Caco-2 (cell line): ENCODE data around the gene LYZL1. TPM values are rescaled to one million over a fixed set of nuclear protein-coding genes. Genes with fewer than 3 reads are reported as not detected.
A peak's percentile ranks its signal among the peaks of the same experiment; 100 is the strongest.

ENCODE experiments used
- BruUV-seq: library from RNA; stranded (reverse); fragments of 400-500 nt; replicated peaks from 2 replicates; lab custom pipeline; 2021; lab: Mats Ljungman, UMichigan
- CTCF ChIA-PET: fragments of 300-600 bp; sonication (Branson Sonifier 250); formaldehyde crosslinking; loops from one replicate; lab custom pipeline; 2022; ENCODE audit warnings: antibody characterized with exemption; lab: Charles Lee
- POLR2A ChIA-PET: fragments of 300-600 bp; sonication (Branson Sonifier 250); formaldehyde crosslinking; loops from one replicate; lab custom pipeline; 2022; ENCODE audit warnings: antibody characterized with exemption; lab: Charles Lee
- DNase-seq, 2 experiments: peaks; one replicate each; pipeline versions ENCODE4 v3.0.0 to v3.0.0-alpha.2; 2020 to 2022
- H3K27me3 ChIP-seq: replicated peaks from 2 replicates; pipeline ENCODE4 v1.6.0; 2011; ENCODE audit warnings: low read length; ENCODE audit not compliant: control insufficient read depth, insufficient read depth
- H3K36me3 ChIP-seq: 2 replicates; pipeline ENCODE4 v1.5.1; 2011; ENCODE audit warnings: low read length; ENCODE audit not compliant: control insufficient read depth, insufficient read depth
- H3K4me1 ChIP-seq: fragments of 250-450 bp; sonication (Bioruptor Pico); 2 replicates; pipeline ENCODE4 v1.5.1; 2020; ENCODE audit warnings: mild to moderate bottlenecking
- H3K4me3 ChIP-seq: 2 replicates; pipeline ENCODE4 v1.5.1; 2011; ENCODE audit warnings: low read depth, mild to moderate bottlenecking, control low read depth, low read length
- H3K9me3 ChIP-seq: fragments of 250-450 bp; sonication (Bioruptor Pico); 2 replicates; pipeline ENCODE4 v1.5.1; 2020; ENCODE audit warnings: mild to moderate bottlenecking, moderate library complexity
- H3K27ac Mint-ChIP-seq: one replicate; pipeline ENCODE4 v1.8.0; 2022; ENCODE audit warnings: mixed read lengths; ENCODE audit not compliant: unreplicated experiment
- H3K27me3 Mint-ChIP-seq: one replicate; pipeline ENCODE4 v1.8.0; 2022; ENCODE audit warnings: mixed read lengths; ENCODE audit not compliant: insufficient read depth, unreplicated experiment
- H3K36me3 Mint-ChIP-seq: one replicate; pipeline ENCODE4 v1.8.0; 2022; ENCODE audit warnings: mild to moderate bottlenecking, mixed read lengths; ENCODE audit not compliant: insufficient read depth, unreplicated experiment
- H3K4me1 Mint-ChIP-seq: one replicate; pipeline ENCODE4 v1.8.0; 2022; ENCODE audit warnings: low read depth, mixed read lengths; ENCODE audit not compliant: unreplicated experiment
- H3K4me3 Mint-ChIP-seq: one replicate; pipeline ENCODE4 v1.8.0; 2022; ENCODE audit warnings: mild to moderate bottlenecking, moderate library complexity, mixed read lengths; ENCODE audit not compliant: unreplicated experiment
- H3K9me3 Mint-ChIP-seq: one replicate; pipeline ENCODE4 v1.8.0; 2022; ENCODE audit warnings: mixed read lengths; ENCODE audit not compliant: unreplicated experiment
- CTCF ChIP-seq, 2 experiments: fragments of 200-600 bp in 1 of 2; IDR thresholded peaks; 1 replicate in 1 of 2; 2 replicates in 1 of 2; pipeline versions ENCODE4 v1.5.1 to v1.8.0; 2011 to 2022; ENCODE audit warnings: antibody characterized with exemption in 1 of 2, control low read depth in 1 of 2, inconsistent platforms in 1 of 2, low read depth in 1 of 2, low read length in 1 of 2, mild to moderate bottlenecking in 1 of 2, moderate library complexity in 1 of 2; ENCODE audit not compliant: insufficient read depth in 1 of 2, severe bottlenecking in 1 of 2, unreplicated experiment in 1 of 2
- intact Hi-C: fragments of 100-400 bp; cut with micrococcal nuclease; formaldehyde crosslinking; loops from one replicate; pipeline ENCODE4 v1.10.0; 2022; ENCODE audit not compliant: unreplicated experiment
- total RNA-seq: library from RNA; stranded (reverse); gene quantifications from 2 replicates; pipeline ENCODE4 v1.2.3, GENCODE V29; 2022

The LYZL1 gene
- total RNA-seq, 1 experiment from 2014 or later: not detected

- Mint-ChIP-seq H3K4me1 (peaks cover 34% of the 10 kb centered on the region), H3K27me3 (no peaks in the 10 kb centered on the region), H3K36me3 (no peaks in the 10 kb centered on the region), H3K4me3 (no peak overlapping the region), H3K27ac (peak overlapping the region; percentile 4), H3K9me3 (no peaks in the 10 kb centered on the region)
- CTCF ChIA-PET: interaction anchor here (1.9 kb wide), 1 partner anchor 12 kb away, joined by 6 read pairs; no protein-coding TSS in a partner anchor
- Histone ChIP-seq H3K9me3 (no peaks in the 10 kb centered on the region; the same call in 1 of the 2 replicates), H3K27me3 (no peaks in the 10 kb centered on the region), H3K4me1 (peaks cover 20% of the 10 kb centered on the region), H3K36me3 (no peaks in the 10 kb centered on the region), H3K4me3 (no peak overlapping the region)
- no peak for TF ChIP-seq CTCF (IDR thresholded peaks at IDR 0.05; ENCODE audit: insufficient read depth in 1 of 2, low read depth in 1 of 2, low read length in 1 of 2, severe bottlenecking in 1 of 2, unreplicated experiment in 1 of 2)
- intact Hi-C loops: no loop called here
- no peak for DNase-seq
- POLR2A ChIA-PET: no interaction called here
- no TSS peak for BruUV-seq
These were observed 27.6 kb downstream of the LYZL1 start for GRCh38 chr10:29316308-29317026.

- H3K9me3 ChIP-seq: no peaks in the 10 kb centered on the region; the same call in 1 of the 2 replicates
- Mint-ChIP-seq H3K9me3 (no peaks in the 10 kb centered on the region), H3K36me3 (no peaks in the 10 kb centered on the region), H3K27ac (no peak overlapping the region), H3K4me1 (peaks cover 36% of the 10 kb centered on the region), H3K27me3 (no peaks in the 10 kb centered on the region), H3K4me3 (no peak overlapping the region)
- no TSS peak for BruUV-seq
- CTCF ChIA-PET: interaction anchor here (1.9 kb wide), 1 partner anchor 12 kb away, joined by 6 read pairs; no protein-coding TSS in a partner anchor
- no peak overlapping the region for H3K4me3 ChIP-seq
- no peak for TF ChIP-seq CTCF (IDR thresholded peaks at IDR 0.05; ENCODE audit: insufficient read depth in 1 of 2, low read depth in 1 of 2, low read length in 1 of 2, severe bottlenecking in 1 of 2, unreplicated experiment in 1 of 2)
- no peaks in the 10 kb centered on the region for H3K27me3 ChIP-seq
- POLR2A ChIA-PET: no interaction called here
- H3K4me1 ChIP-seq: peaks cover 20% of the 10 kb centered on the region
- intact Hi-C loops: no loop called here
- no peaks in the 10 kb centered on the region for H3K36me3 ChIP-seq
- DNase-seq: no peak
These were observed 28.2 kb downstream of the LYZL1 start for GRCh38 chr10:29317027-29317420.

- TF ChIP-seq CTCF (IDR thresholded peaks at IDR 0.05; ENCODE audit: insufficient read depth in 1 of 2, low read depth in 1 of 2, low read length in 1 of 2, severe bottlenecking in 1 of 2, unreplicated experiment in 1 of 2): no peak
- no peaks in the 10 kb centered on the region for H3K36me3 ChIP-seq
- Mint-ChIP-seq H3K36me3 (no peaks in the 10 kb centered on the region), H3K9me3 (no peaks in the 10 kb centered on the region), H3K4me1 (peaks cover 38% of the 10 kb centered on the region), H3K4me3 (no peak overlapping the region), H3K27me3 (no peaks in the 10 kb centered on the region), H3K27ac (no peak overlapping the region)
- CTCF ChIA-PET: interaction anchor here (1.9 kb wide), 1 partner anchor 13 kb away, joined by 6 read pairs; no protein-coding TSS in a partner anchor
- H3K4me1 ChIP-seq: peaks cover 20% of the 10 kb centered on the region
- intact Hi-C loops: loop anchor here (1.0 kb wide), 1 partner anchor 10 kb away; no protein-coding TSS in a partner anchor
- BruUV-seq: no TSS peak
- H3K27me3 ChIP-seq: no peaks in the 10 kb centered on the region
- no peaks in the 10 kb centered on the region; the same call in 1 of the 2 replicates for H3K9me3 ChIP-seq
- POLR2A ChIA-PET: no interaction called here
- DNase-seq: no peak
- no peak overlapping the region for H3K4me3 ChIP-seq
These were observed 28.7 kb downstream of the LYZL1 start for GRCh38 chr10:29317423-29318021.
